Skin of body (tissue), 2 donors: Measurements from ENCODE around the gene CDKN1C. TPM values are rescaled to one million over a fixed set of nuclear protein-coding genes. Genes with fewer than 3 reads are reported as not detected.

Experiments
- small RNA-seq: library from RNA; depleted of rRNA; stranded (forward); fragments of <200 nt; gene quantifications from one replicate; pipeline ENCODE3, GENCODE V24; 2014; ENCODE audit warnings: low replicate concordance
- total RNA-seq: library from RNA; depleted of rRNA; stranded (reverse); fragments of >200 nt; gene quantifications from one replicate; pipeline ENCODE4 v1.2.3, GENCODE V29; 2014

The CDKN1C gene
- total RNA-seq, 1 donor from 2014 or later, result 53.0 TPM

Small RNAs within 50 kb of the gene (small RNA-seq; reads per million reads assigned to genes)
- gene AC013791.1, result not detected

Other genes with a start within 250 kb of the CDKN1C start
- 12.0 TPM for gene KCNQ1OT1, start 185.8 kb downstream of the CDKN1C start, total RNA-seq
- 4.2 TPM for gene PHLDA2, start 43.6 kb upstream of the CDKN1C start, total RNA-seq
- gene NAP1L4, start 106.6 kb upstream of the CDKN1C start, total RNA-seq, result 129 TPM
- 23.6 TPM for gene CARS1, start 171.6 kb upstream of the CDKN1C start, total RNA-seq